HG03175 (cell line): ENCODE measurements around the gene FBXL22.

Experiments used
- ATAC-seq: cut with Tn5 transposase; IDR thresholded peaks from one replicate; pipeline ENCODE4 v1.9.1; 2021; ENCODE audit warnings: mild to moderate bottlenecking, moderate library complexity; ENCODE audit not compliant: unreplicated experiment

FBXL22 gene, protein sequence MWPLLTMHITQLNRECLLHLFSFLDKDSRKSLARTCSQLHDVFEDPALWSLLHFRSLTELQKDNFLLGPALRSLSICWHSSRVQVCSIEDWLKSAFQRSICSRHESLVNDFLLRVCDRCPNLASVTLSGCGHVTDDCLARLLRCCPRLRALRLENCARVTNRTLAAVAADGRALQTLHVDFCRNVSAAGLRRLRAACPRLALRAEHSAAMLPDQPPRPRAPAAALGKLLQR

DNA sequence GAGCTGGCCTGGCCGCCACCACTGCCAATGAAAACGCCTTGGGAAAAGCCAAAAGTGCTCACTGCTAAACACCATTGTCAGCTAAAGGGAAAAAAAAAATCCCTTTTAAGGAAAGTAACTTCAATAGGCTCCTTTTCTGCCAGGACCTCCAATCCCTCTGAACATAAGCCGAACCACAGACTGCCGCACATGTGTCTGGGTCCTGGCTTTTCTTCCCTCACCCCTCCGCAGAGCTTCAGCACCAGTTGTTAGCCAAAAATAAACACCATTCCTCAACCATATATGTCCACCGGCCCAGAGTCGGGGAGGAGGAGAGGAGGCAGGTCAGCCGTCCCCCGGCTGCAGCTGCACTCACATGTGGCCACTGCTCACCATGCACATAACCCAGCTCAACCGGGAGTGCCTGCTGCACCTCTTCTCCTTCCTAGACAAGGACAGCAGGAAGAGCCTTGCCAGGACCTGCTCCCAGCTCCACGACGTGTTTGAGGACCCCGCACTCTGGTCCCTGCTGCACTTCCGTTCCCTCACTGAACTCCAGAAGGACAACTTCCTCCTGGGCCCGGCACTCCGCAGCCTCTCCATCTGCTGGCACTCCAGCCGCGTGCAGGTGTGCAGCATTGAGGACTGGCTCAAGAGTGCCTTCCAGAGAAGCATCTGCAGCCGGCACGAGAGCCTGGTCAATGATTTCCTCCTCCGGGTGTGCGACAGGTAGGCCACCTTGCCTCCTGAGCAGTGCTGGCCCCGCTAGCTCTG is at the start of gene FBXL22:
Gene FBXL22 (plus strand): TSS at position 350 of the 753 bp plus-strand sequence. CDS start 6 bp downstream, at position 356.
- no peak for ATAC-seq

DNA sequence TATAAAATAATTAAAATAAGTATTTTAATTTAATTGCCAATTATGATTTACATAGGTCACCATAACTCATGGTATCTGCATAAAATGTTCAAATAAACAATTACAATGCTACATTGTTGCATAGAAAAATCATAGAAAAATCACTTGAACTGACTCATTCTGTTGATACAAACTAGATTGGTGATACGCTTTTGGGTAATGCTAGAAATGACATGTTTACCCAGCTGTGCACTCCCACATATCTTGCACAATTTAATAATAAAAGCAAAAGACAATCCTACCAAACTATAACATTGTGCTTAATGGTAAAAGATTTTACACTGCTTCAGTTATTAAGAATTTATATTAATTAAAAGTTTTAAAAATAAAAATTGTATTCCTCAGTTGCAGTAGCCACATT is 45.8 kb upstream of the FBXL22 start:
- no peak for ATAC-seq

- no peak for ATAC-seq
Observed at GRCh38 chr15:63553388-63553791, 43.8 kb upstream of the FBXL22 start.

DNA sequence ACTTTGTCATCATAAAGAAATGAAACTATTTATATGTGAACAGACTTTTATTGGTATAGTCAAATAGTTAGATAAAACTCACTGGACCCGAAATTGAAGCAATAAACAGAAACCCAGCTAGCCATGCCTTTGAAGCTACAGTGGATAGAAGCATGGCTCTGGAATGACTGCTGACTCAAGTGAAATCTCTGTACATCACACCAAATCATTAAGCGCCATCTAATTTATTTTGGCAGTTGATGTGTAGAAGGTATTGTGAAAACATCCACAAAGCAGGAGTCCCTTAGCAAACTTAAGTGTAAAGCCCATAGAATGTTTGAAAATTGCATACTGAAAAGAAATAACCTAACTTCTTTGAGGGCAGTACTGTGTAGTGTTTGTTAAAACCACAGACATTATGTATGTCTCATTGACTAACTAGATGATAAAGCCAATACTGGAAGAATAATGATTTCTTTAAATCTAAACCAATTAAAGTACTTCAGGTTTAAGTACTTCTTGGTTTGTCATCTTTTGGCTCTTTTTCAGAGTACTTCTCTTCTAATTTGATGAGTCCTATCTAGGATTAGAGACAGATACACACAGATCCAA is 42.8 kb upstream of the FBXL22 start:
- no peak for ATAC-seq

GRCh38 chr15:63555507-63555906 is 41.7 kb upstream of the FBXL22 start:
- no peak for ATAC-seq

GRCh38 chr15:63556246-63556645 is 40.9 kb upstream of the FBXL22 start:
- ATAC-seq, result no peak

DNA sequence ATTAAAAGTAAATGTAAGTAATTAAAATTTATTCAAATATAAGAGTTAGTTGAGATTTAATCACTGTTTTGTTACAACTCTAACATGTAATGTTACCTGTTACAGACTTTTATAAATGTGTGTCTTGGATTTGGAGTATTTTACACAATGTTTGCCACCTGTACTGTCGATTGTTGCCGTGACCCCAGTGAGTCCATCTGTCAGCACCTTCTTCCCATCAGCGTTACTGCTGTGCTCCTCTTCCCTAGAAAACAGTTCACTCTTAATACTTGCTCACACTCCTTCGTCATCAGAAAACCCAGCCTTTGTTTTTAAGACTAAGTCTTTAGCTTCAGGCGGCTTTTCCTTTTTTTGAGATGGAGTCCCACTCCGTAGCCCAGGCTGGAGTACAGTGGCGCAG is 40.5 kb upstream of the FBXL22 start:
- ATAC-seq, result no peak

DNA sequence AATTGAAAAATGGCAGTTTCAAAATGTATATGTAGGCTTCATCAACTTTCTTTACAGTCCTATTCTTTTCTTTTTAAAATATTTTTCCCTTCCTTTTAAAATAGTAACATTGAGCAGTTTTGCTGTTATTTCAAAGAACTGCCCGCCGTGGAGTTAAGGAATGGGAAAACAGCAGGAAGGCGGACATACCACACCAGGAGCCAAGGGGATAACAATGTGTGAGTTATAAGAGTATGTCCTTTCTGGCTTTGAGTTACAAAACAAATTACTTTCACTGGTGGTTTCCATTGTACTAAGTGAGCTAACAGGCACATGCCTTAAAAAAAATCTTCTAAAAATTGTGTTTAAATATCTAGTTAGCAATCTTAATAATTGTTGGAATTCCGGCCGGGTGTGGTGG is 37.4 kb upstream of the FBXL22 start:
- ATAC-seq, result no peak

GRCh38 chr15:63560741-63561448 is 36.3 kb upstream of the FBXL22 start:
- ATAC-seq, result no peak

DNA sequence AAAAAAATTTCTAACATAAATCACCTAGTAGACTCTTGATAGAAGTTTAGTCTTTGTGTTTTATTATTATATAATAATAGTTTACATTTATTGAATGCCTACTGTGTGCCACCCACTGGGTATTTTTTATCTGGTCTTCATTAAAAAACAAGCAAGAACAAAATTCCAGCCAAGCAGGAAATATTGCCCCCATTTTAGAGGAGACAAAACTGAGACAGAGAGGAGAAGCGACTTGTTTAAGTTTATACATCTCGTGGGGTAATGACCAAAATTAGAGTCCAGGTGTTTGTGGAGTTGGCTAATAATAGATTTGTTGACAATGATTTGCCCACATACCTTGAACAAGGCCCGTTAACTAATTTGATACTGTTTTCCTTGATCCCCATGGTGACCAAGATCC is 33.1 kb upstream of the FBXL22 start:
- no peak for ATAC-seq

GRCh38 chr15:63565536-63566186 is 31.5 kb upstream of the FBXL22 start:
- no peak for ATAC-seq

- no peak for ATAC-seq
Observed at GRCh38 chr15:63572749-63573464, 24.3 kb upstream of the FBXL22 start.

GRCh38 chr15:63573533-63573932 is 23.7 kb upstream of the FBXL22 start:
- ATAC-seq, result no peak

GRCh38 chr15:63575312-63575711 is 21.9 kb upstream of the FBXL22 start:
- ATAC-seq, result no peak

- ATAC-seq, result no peak
Observed at GRCh38 chr15:63576441-63576840, 20.7 kb upstream of the FBXL22 start.

GRCh38 chr15:63582179-63582578 is 15.0 kb upstream of the FBXL22 start:
- no peak for ATAC-seq

GRCh38 chr15:63582718-63583426 is 14.3 kb upstream of the FBXL22 start:
- no peak for ATAC-seq

DNA sequence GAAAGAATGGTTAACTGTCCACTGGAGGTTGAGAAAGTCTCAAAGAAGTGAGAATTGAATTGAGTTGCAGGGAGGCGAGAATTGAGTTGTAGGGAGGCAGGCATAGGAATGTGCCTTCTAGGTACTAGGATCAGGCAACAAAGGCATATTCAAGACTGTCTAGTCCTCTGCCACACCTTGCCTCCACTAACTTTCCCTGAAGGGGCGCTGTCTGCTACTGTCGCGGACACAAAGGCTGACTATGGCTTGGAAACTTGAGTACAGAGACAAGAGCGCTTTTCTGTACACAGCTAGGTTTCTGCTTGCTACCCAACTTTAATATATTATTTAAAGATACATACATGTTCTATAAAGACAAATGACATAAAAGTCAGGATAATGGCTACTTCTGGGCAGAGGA is 10.4 kb upstream of the FBXL22 start:
- ATAC-seq, result no peak

GRCh38 chr15:63587527-63587926 is 9.7 kb upstream of the FBXL22 start:
- ATAC-seq, result no peak

- no peak for ATAC-seq
Observed at GRCh38 chr15:63588826-63589225, 8.4 kb upstream of the FBXL22 start.
